ENCODE data around the gene GOLIM4. TPM values are rescaled to one million over a fixed set of nuclear protein-coding genes. Genes with fewer than 3 reads are reported as not detected.

GOLIM4 gene
- total and polyA plus RNA-seq, 2 donors (not counting 1 experiment from before 2014, with no cell fraction given), result 46.2 to 77.3 TPM

DNA sequence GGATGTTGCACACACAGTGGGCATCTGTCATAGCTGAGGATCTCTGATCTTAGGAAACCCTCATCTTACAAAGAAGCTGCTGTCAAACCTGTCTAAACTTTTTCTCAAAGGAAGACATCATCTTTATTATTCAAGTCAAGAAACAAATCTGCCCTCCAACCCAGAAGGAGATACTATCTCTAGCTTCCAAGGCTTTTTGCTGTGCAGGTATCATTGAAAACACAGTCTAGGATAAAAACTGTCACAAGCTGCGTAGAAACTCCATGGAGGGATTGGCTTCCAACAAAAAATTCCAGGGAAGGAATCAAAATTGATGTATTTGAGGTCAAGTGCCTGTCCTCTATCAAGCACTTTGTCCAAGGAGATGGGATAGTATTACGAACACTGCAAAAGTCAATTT lies 89.1 kb downstream of the GOLIM4 start:
- Histone ChIP-seq H3K4me1 (ENCODE audit: control insufficient read depth, extremely low read depth, insufficient read depth, low read length) (no peaks in the 10 kb centered on the region), H3K9me3 (ENCODE audit: control insufficient read depth, insufficient read depth, low read depth, low read length) (no peaks in the 10 kb centered on the region), H3K36me3 (ENCODE audit: control insufficient read depth, insufficient read depth, low read length) (peaks cover 1% of the 10 kb centered on the region)

DNA sequence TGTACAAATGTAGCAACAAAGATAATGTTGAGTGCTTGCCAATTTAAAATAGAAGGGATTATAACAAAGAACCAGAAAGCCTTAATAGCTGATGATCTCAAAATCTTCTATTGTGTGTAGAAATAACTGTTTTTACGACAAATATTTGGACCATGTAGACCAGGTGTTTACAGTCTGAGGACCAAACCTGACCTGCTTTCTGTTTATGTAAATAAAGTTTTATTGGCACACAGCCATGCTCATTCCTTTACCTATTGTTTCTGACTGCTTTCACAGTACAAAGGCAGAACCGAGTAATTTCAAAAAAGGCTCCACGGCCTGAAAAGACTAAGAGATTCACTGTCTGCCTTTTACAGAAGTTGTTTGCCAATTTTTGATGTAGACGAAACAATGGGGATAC lies 91.8 kb downstream of the GOLIM4 start:
- H4K20me1 ChIP-seq (ENCODE audit: control insufficient read depth, extremely low read depth, insufficient read depth, low read length), result no peaks in the 10 kb centered on the region
- no peaks in the 10 kb centered on the region for H3K79me2 ChIP-seq (ENCODE audit: control insufficient read depth, insufficient read depth, low read length)

More for the DNA sequence above, 89.1 kb downstream of the GOLIM4 start:
- Histone ChIP-seq H3K27me3 (ENCODE audit: control insufficient read depth, insufficient read depth, low read length) (no peaks in the 10 kb centered on the region), H3K27ac (ENCODE audit: insufficient read depth, low read length) (no peak overlapping the region), H4K20me1 (ENCODE audit: control insufficient read depth, extremely low read depth, insufficient read depth, low read length) (no peaks in the 10 kb centered on the region), H2AFZ (ENCODE audit: low read length) (no peak overlapping the region), H3K79me2 (ENCODE audit: control insufficient read depth, insufficient read depth, low read length) (no peaks in the 10 kb centered on the region), H3K4me3 (replicated peaks in 1 of 4; ENCODE audit: control extremely low read depth in 1 of 4, insufficient read depth in 1 of 4, low read depth in 3 of 4, low read length in 4 of 4) (no peak overlapping the region), H3K4me2 (ENCODE audit: extremely low read depth, insufficient read depth, low read length) (no peak overlapping the region), H3K9ac (ENCODE audit: insufficient read depth, low read length) (no peak overlapping the region)
- no peak for DNase-seq (ENCODE audit: low read depth in 2 of 2)
- TF ChIP-seq, protein P1, sequence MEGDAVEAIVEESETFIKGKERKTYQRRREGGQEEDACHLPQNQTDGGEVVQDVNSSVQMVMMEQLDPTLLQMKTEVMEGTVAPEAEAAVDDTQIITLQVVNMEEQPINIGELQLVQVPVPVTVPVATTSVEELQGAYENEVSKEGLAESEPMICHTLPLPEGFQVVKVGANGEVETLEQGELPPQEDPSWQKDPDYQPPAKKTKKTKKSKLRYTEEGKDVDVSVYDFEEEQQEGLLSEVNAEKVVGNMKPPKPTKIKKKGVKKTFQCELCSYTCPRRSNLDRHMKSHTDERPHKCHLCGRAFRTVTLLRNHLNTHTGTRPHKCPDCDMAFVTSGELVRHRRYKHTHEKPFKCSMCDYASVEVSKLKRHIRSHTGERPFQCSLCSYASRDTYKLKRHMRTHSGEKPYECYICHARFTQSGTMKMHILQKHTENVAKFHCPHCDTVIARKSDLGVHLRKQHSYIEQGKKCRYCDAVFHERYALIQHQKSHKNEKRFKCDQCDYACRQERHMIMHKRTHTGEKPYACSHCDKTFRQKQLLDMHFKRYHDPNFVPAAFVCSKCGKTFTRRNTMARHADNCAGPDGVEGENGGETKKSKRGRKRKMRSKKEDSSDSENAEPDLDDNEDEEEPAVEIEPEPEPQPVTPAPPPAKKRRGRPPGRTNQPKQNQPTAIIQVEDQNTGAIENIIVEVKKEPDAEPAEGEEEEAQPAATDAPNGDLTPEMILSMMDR (conservative IDR thresholded peaks at IDR 0.05 in 1 of 2, IDR thresholded peaks at IDR 0.05 in 1 of 2; ENCODE audit: low read depth in 1 of 2, low read length in 2 of 2), result no peak
- TF ChIP-seq EZH2 (IDR thresholded peaks at IDR 0.05; ENCODE audit: low read length, missing control alignments), result no peak

DNA sequence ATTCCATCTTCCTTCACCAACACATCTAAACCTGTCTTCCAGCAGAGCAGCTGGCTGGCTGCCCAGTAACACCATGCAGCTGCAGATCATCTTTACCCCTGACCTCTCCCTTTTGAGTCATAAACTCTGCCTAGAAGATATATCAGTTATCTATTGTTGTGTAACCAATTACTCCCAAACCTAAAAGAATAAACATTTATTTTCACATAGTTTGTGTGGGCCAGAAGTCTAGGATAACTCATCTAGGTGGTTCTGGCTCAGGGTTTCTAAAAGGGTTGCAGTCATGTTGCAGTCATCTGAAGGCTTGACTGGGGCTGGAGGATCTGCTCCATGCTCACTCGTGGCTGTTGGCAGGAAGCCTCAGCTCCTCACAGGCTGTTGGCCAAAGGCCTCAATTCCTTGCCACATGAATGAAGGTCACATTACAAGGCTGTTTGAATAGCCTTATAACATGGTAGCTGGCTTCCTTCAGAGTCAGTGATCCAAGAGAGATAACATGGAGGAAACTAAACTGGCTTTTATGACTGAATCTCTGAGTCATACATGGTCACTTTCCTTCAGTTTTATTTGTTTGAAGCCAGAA lies 92.8 kb downstream of the GOLIM4 start:
- Histone ChIP-seq H3K4me1 (ENCODE audit: control insufficient read depth, extremely low read depth, insufficient read depth, low read length) (no peaks in the 10 kb centered on the region), H2AFZ (ENCODE audit: low read length) (no peak overlapping the region), H3K9me3 (ENCODE audit: control insufficient read depth, insufficient read depth, low read depth, low read length) (no peaks in the 10 kb centered on the region), H3K27ac (ENCODE audit: insufficient read depth, low read length) (no peak overlapping the region), H3K79me2 (ENCODE audit: control insufficient read depth, insufficient read depth, low read length) (no peaks in the 10 kb centered on the region), H4K20me1 (ENCODE audit: control insufficient read depth, extremely low read depth, insufficient read depth, low read length) (no peaks in the 10 kb centered on the region), H3K9ac (ENCODE audit: insufficient read depth, low read length) (no peak overlapping the region), H3K36me3 (ENCODE audit: control insufficient read depth, insufficient read depth, low read length) (no peaks in the 10 kb centered on the region), H3K27me3 (ENCODE audit: control insufficient read depth, insufficient read depth, low read length) (no peaks in the 10 kb centered on the region), H3K4me3 (replicated peaks in 1 of 4; ENCODE audit: control extremely low read depth in 1 of 4, insufficient read depth in 1 of 4, low read depth in 3 of 4, low read length in 4 of 4) (no peak overlapping the region), H3K4me2 (ENCODE audit: extremely low read depth, insufficient read depth, low read length) (no peak overlapping the region)
- TF ChIP-seq EZH2 (IDR thresholded peaks at IDR 0.05; ENCODE audit: low read length, missing control alignments), result no peak
- TF ChIP-seq, protein P1 (conservative IDR thresholded peaks at IDR 0.05 in 1 of 2, IDR thresholded peaks at IDR 0.05 in 1 of 2; ENCODE audit: low read depth in 1 of 2, low read length in 2 of 2), result no peak
- DNase-seq (ENCODE audit: low read depth in 2 of 2), result peak; percentile 59 to 72

More for the DNA sequence above, 91.8 kb downstream of the GOLIM4 start:
- H3K4me1 ChIP-seq (ENCODE audit: control insufficient read depth, extremely low read depth, insufficient read depth, low read length), result no peaks in the 10 kb centered on the region
- DNase-seq (ENCODE audit: low read depth in 2 of 2), result no peak
- TF ChIP-seq EZH2 (IDR thresholded peaks at IDR 0.05; ENCODE audit: low read length, missing control alignments), result no peak
- TF ChIP-seq, protein P1 (conservative IDR thresholded peaks at IDR 0.05 in 1 of 2, IDR thresholded peaks at IDR 0.05 in 1 of 2; ENCODE audit: low read depth in 1 of 2, low read length in 2 of 2), result no peak
- no peak overlapping the region for H3K9ac ChIP-seq (ENCODE audit: insufficient read depth, low read length)
- no peak overlapping the region for H3K4me2 ChIP-seq (ENCODE audit: extremely low read depth, insufficient read depth, low read length)
- no peaks in the 10 kb centered on the region for H3K9me3 ChIP-seq (ENCODE audit: control insufficient read depth, insufficient read depth, low read depth, low read length)
- no peaks in the 10 kb centered on the region for H3K36me3 ChIP-seq (ENCODE audit: control insufficient read depth, insufficient read depth, low read length)
- no peak overlapping the region for H3K27ac ChIP-seq (ENCODE audit: insufficient read depth, low read length)
- H3K27me3 ChIP-seq (ENCODE audit: control insufficient read depth, insufficient read depth, low read length), result no peaks in the 10 kb centered on the region
- no peak overlapping the region for H3K4me3 ChIP-seq (replicated peaks in 1 of 4; ENCODE audit: control extremely low read depth in 1 of 4, insufficient read depth in 1 of 4, low read depth in 3 of 4, low read length in 4 of 4)
- no peak overlapping the region for H2AFZ ChIP-seq (ENCODE audit: low read length)
